ENCODE measurements around the gene EFNB2.

The EFNB2 gene

GRCh38 chr13:106449096-106449495 is 86.4 kb downstream of the EFNB2 start:
- DNase-seq (ENCODE audit: low spot score): no peak

- DNase-seq (ENCODE audit: low spot score): no peak
These were observed 89.5 kb downstream of the EFNB2 start for GRCh38 chr13:106445996-106446395.

- DNase-seq (ENCODE audit: low spot score): no peak
These were observed 91.7 kb downstream of the EFNB2 start for GRCh38 chr13:106443607-106444322.

GRCh38 chr13:106440866-106441265 is 94.6 kb downstream of the EFNB2 start:
- DNase-seq (ENCODE audit: low spot score): no peak
